ENCODE measurements around the gene DMTF1. TPM values are rescaled to one million over a fixed set of nuclear protein-coding genes. Genes with fewer than 3 reads are reported as not detected.

DMTF1 gene
- total and polyA plus RNA-seq, 9 of the 15 experiments (the other 6 are each of a cell fraction or from before 2014, with no cell fraction given), result 25.7 to 208 (median 74.7) TPM

GRCh38 chr7:87140271-87140748, 11.9 kb upstream of the DMTF1 start:
- POLR2A ChIA-PET, result interaction anchor here (0.8 to 2.0 kb wide), 3 partner anchors 11 to 19 kb away, joined by 3 to 8 read pairs (median 3); partner anchors contain the start of gene DMTF1
- H3K9ac ChIP-seq (ENCODE audit: insufficient read depth in 1 of 2, low read depth in 2 of 2, low read length in 2 of 2), result no peak overlapping the region
- no peaks in the 10 kb centered on the region for H3K9me1 ChIP-seq (ENCODE audit: control insufficient read depth, insufficient read depth, low read length)
- ATAC-seq (peak; percentile 86), FAIRE-seq (peak; percentile 94), DNase-seq (ENCODE audit: extremely low read depth in 1 of 4, low spot score in 3 of 4) (peak; percentile 75 to 93 (median 82))
- no peak overlapping the region for H3K4me3 ChIP-seq
- in situ Hi-C loops (cut with MboI) (loop anchor here (5.0 kb wide), 1 partner anchor 68 kb away; no protein-coding TSS in a partner anchor), intact Hi-C loops (cut with micrococcal nuclease) (loop anchor here (2.0 kb wide), 2 partner anchors 34 to 82 kb away; partner anchors contain the start of gene ELAPOR2)
- H3K4me2 ChIP-seq (ENCODE audit: insufficient read depth, low read length), result peak overlapping the region; percentile 49; the same call in 1 of the 2 replicates
- H3K79me2 ChIP-seq (ENCODE audit: control insufficient read depth, insufficient read depth, low read length), result no peaks in the 10 kb centered on the region
- H3K4me1 ChIP-seq (replicated peaks in 1 of 2; ENCODE audit: control insufficient read depth in 2 of 2, insufficient read depth in 2 of 2, low read length in 2 of 2), result peaks cover 11 to 50% of the 10 kb centered on the region in 2 experiments
- peak overlapping the region; percentile 76 for H2AFZ ChIP-seq (ENCODE audit: low read depth, low read length)
- CTCF ChIA-PET (ENCODE audit: low intra/inter-chr PET ratio), result no interaction called here
- no peaks in the 10 kb centered on the region for H4K20me1 ChIP-seq (replicated peaks; ENCODE audit: control insufficient read depth, insufficient read depth, low read length)
- BruUV-seq (replicated peaks), result no TSS peak
- no peaks in the 10 kb centered on the region for H3K27me3 ChIP-seq (ENCODE audit: control insufficient read depth in 2 of 2, insufficient read depth in 2 of 2, low read length in 2 of 2)
- peaks cover 6% of the 10 kb centered on the region for H3K9me3 ChIP-seq (replicated peaks; ENCODE audit: control insufficient read depth, insufficient read depth, low read depth, low read length)
- peaks cover 4% of the 10 kb centered on the region; the same call in 2 of the 3 replicates for H3K36me3 ChIP-seq (ENCODE audit: control insufficient read depth, insufficient read depth, low read length)
- peak overlapping the region; percentile 57 for H3K27ac ChIP-seq (ENCODE audit: extremely low read depth, low read depth, low read length)
- 0% methylated on average over 2 of the region's 2 CpGs for WGBS (ENCODE audit: insufficient coverage, low coverage, missing lambda C conversion rate)
- TF ChIP-seq, protein P1, sequence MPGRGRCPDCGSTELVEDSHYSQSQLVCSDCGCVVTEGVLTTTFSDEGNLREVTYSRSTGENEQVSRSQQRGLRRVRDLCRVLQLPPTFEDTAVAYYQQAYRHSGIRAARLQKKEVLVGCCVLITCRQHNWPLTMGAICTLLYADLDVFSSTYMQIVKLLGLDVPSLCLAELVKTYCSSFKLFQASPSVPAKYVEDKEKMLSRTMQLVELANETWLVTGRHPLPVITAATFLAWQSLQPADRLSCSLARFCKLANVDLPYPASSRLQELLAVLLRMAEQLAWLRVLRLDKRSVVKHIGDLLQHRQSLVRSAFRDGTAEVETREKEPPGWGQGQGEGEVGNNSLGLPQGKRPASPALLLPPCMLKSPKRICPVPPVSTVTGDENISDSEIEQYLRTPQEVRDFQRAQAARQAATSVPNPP (IDR thresholded peaks at IDR 0.05; ENCODE audit: borderline replicate concordance, insufficient read depth, insufficient read length), result no peak
- TF ChIP-seq RNF2 (IDR thresholded peaks at IDR 0.05), result peak; percentile 99
- TF ChIP-seq MCM2 (IDR thresholded peaks at IDR 0.05; ENCODE audit: low read depth), result no peak
- TF ChIP-seq E4F1 (CRISPR knock-in tag; IDR thresholded peaks at IDR 0.05; ENCODE audit: borderline replicate concordance), result no peak
- TF ChIP-seq ZNF316 (IDR thresholded peaks at IDR 0.05), result no peak
- no peak for TF ChIP-seq STAT5B (CRISPR knock-in tag; IDR thresholded peaks at IDR 0.05)
- TF ChIP-seq ZNF165 (CRISPR knock-in tag; IDR thresholded peaks at IDR 0.05; ENCODE audit: borderline replicate concordance), result 0 out of 2 replicates have a peak, but pooled peaks have one; percentile 57
- peak; percentile 68 for TF ChIP-seq SMAD1 (IDR thresholded peaks at IDR 0.05; ENCODE audit: low read depth, low read length, partially characterized antibody)
- TF ChIP-seq NCOA6 (IDR thresholded peaks at IDR 0.05), result peak; percentile 76
- TF ChIP-seq ZNF695 (CRISPR knock-in tag; IDR thresholded peaks at IDR 0.05), result no peak
- TF ChIP-seq CBFA2T3 (IDR thresholded peaks at IDR 0.05), result peak; percentile 99
- TF ChIP-seq CLOCK (CRISPR knock-in tag; IDR thresholded peaks at IDR 0.05; ENCODE audit: borderline replicate concordance), result no peak
- no peak for TF ChIP-seq MIER1 (IDR thresholded peaks at IDR 0.05; ENCODE audit: low read depth)
- no peak for TF ChIP-seq ID3 (CRISPR knock-in tag; IDR thresholded peaks at IDR 0.05)
- peak; percentile 66; the same call in 1 of the 2 replicates for TF ChIP-seq ID3 (tag; IDR thresholded peaks at IDR 0.05)
- TF ChIP-seq NRF1 (conservative IDR thresholded peaks at IDR 0.05 in 1 of 2, IDR thresholded peaks at IDR 0.05 in 1 of 2), result 0 out of 4 replicates have a peak, but pooled peaks of 1 of the 2 experiments have one; percentile 23

Data from K562 (cell line).